ENCODE measurements around the gene MSMO1.

MSMO1 gene

DNA sequence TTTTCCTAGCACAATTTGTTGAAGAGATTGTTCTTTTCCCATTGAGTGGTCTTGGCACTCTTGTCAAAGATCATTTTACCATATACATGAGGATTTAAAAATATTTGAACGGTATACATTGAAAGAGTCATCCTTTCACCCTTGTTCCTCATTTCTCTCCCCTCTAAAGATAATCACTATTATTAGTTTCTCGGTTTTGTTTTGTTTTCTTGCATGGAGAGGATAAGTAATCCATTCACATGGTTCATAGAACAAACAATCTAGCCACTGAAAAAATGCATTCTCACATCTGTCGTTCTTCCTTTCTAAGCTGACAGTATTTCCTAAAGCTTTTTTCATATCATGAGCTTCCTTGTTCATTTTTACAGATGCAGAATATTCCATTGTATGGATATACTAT, 39.2 kb upstream of the MSMO1 start:
- TF ChIP-seq, protein P1, sequence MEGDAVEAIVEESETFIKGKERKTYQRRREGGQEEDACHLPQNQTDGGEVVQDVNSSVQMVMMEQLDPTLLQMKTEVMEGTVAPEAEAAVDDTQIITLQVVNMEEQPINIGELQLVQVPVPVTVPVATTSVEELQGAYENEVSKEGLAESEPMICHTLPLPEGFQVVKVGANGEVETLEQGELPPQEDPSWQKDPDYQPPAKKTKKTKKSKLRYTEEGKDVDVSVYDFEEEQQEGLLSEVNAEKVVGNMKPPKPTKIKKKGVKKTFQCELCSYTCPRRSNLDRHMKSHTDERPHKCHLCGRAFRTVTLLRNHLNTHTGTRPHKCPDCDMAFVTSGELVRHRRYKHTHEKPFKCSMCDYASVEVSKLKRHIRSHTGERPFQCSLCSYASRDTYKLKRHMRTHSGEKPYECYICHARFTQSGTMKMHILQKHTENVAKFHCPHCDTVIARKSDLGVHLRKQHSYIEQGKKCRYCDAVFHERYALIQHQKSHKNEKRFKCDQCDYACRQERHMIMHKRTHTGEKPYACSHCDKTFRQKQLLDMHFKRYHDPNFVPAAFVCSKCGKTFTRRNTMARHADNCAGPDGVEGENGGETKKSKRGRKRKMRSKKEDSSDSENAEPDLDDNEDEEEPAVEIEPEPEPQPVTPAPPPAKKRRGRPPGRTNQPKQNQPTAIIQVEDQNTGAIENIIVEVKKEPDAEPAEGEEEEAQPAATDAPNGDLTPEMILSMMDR (IDR thresholded peaks at IDR 0.05; ENCODE audit: insufficient read depth, low read length, poor library complexity, severe bottlenecking): no peak
- no peak for TF ChIP-seq EZH2phosphoT487 (conservative IDR thresholded peaks at IDR 0.05; ENCODE audit: low read length)
- no peaks in the 10 kb centered on the region for H4K20me1 ChIP-seq (ENCODE audit: low read depth, low read length)
- H3K36me3 ChIP-seq (ENCODE audit: low read length): no peaks in the 10 kb centered on the region

DNA sequence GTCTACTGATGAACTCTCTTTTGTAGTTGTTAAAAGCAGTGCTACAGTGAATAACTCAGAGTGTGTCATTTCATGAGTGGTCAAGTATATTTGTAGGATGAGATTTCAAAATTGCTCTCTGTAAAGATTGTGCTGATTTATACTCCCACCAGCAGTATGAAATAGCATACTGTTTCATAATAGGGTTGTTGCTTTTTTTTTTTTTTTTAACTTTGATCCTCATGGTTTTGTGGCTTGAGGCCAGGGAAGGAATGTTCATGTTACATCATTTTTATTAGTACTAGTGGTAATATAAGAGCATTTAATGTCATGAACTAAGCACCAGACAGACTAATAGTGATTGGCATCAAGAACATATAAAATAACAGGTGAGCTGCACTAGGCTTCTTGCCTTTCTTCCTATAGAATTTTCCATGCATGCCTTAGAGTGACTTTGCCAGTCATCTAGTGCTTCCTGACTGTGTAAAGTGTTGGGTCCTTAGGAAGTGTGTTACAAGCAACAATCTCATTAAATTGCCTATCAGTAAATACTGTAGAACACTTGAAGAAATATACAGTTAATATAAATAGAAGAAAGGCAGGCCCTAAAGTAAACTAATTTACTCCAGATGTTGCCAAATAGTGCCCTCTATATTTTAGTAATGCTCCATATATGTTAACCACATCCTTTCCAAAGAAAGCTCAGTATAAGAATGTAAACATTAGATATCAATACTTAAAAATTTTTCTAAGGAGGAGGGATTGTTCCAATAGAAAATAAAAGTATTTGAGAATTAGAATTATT, 38.6 kb upstream of the MSMO1 start:
- no peaks in the 10 kb centered on the region for H3K79me2 ChIP-seq (ENCODE audit: insufficient read depth, low read length)
- H3K9ac ChIP-seq (ENCODE audit: low read length): no peak overlapping the region
- no peak overlapping the region for H3K4me3 ChIP-seq (ENCODE audit: insufficient read depth, low read length, poor library complexity, severe bottlenecking)
- H4K20me1 ChIP-seq (ENCODE audit: low read depth, low read length): no peaks in the 10 kb centered on the region
- no peaks in the 10 kb centered on the region for H3K36me3 ChIP-seq (ENCODE audit: low read length)
- H3K27ac ChIP-seq (ENCODE audit: low read depth, low read length): no peak overlapping the region
- H3K9me2 ChIP-seq (replicated peaks; ENCODE audit: insufficient read depth, low read length): no peaks in the 10 kb centered on the region
- H3K27me3 ChIP-seq (ENCODE audit: low read length): no peaks in the 10 kb centered on the region
- H3K9me3 ChIP-seq (ENCODE audit: insufficient read depth, low read length): no peaks in the 10 kb centered on the region
- TF ChIP-seq, protein P1 (IDR thresholded peaks at IDR 0.05; ENCODE audit: insufficient read depth, low read length, poor library complexity, severe bottlenecking): no peak
- no peak for TF ChIP-seq EZH2phosphoT487 (conservative IDR thresholded peaks at IDR 0.05; ENCODE audit: low read length)
- H3K4me2 ChIP-seq (ENCODE audit: low read depth, low read length, poor library complexity, severe bottlenecking): no peak overlapping the region
- no peak overlapping the region for H2AFZ ChIP-seq (ENCODE audit: low read depth, low read length, severe bottlenecking)
- H3F3A ChIP-seq (ENCODE audit: insufficient read depth): no peaks in the 10 kb centered on the region

More for the DNA sequence above, 39.2 kb upstream of the MSMO1 start:
- H3F3A ChIP-seq (ENCODE audit: insufficient read depth): no peaks in the 10 kb centered on the region
- H3K4me3 ChIP-seq (ENCODE audit: insufficient read depth, low read length, poor library complexity, severe bottlenecking): no peak overlapping the region
- no peak overlapping the region for H2AFZ ChIP-seq (ENCODE audit: low read depth, low read length, severe bottlenecking)
- H3K9me3 ChIP-seq (ENCODE audit: insufficient read depth, low read length): no peaks in the 10 kb centered on the region
- H3K27me3 ChIP-seq (ENCODE audit: low read length): no peaks in the 10 kb centered on the region
- no peak overlapping the region for H3K9ac ChIP-seq (ENCODE audit: low read length)
- no peaks in the 10 kb centered on the region for H3K9me2 ChIP-seq (replicated peaks; ENCODE audit: insufficient read depth, low read length)
- H3K27ac ChIP-seq (ENCODE audit: low read depth, low read length): no peak overlapping the region
- H3K79me2 ChIP-seq (ENCODE audit: insufficient read depth, low read length): no peaks in the 10 kb centered on the region
- H3K4me2 ChIP-seq (ENCODE audit: low read depth, low read length, poor library complexity, severe bottlenecking): no peak overlapping the region

DNA sequence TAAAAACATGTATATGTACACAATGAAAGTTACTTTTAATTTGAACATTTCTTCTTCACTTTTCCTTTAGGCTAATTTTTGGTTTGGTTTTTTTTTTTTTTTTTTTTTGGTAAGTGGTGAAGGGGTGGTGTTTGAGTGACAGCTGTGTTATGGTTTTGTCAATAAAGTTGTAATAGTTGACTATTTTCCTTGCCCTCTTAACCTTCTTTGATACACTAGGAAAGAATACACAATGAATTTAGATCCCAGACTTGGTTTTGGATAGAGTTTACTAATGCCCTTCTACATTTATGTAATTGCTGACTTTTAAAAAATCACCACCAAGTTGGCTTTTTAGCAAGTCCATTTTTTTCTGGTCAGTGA, 38.1 kb upstream of the MSMO1 start:
- H4K20me1 ChIP-seq (ENCODE audit: low read depth, low read length): no peaks in the 10 kb centered on the region
- no peaks in the 10 kb centered on the region for H3K27me3 ChIP-seq (ENCODE audit: low read length)
- H3K36me3 ChIP-seq (ENCODE audit: low read length): no peaks in the 10 kb centered on the region
- H3K9me3 ChIP-seq (ENCODE audit: insufficient read depth, low read length): no peaks in the 10 kb centered on the region
- TF ChIP-seq, protein P1 (IDR thresholded peaks at IDR 0.05; ENCODE audit: insufficient read depth, low read length, poor library complexity, severe bottlenecking): no peak
- no peak for TF ChIP-seq EZH2phosphoT487 (conservative IDR thresholded peaks at IDR 0.05; ENCODE audit: low read length)
- no peak overlapping the region for H3K9ac ChIP-seq (ENCODE audit: low read length)
- H3K79me2 ChIP-seq (ENCODE audit: insufficient read depth, low read length): no peaks in the 10 kb centered on the region
- no peak overlapping the region for H3K27ac ChIP-seq (ENCODE audit: low read depth, low read length)
- no peak overlapping the region for H3K4me3 ChIP-seq (ENCODE audit: insufficient read depth, low read length, poor library complexity, severe bottlenecking)
- no peaks in the 10 kb centered on the region for H3K9me2 ChIP-seq (replicated peaks; ENCODE audit: insufficient read depth, low read length)
- H2AFZ ChIP-seq (ENCODE audit: low read depth, low read length, severe bottlenecking): no peak overlapping the region
- no peak overlapping the region for H3K4me2 ChIP-seq (ENCODE audit: low read depth, low read length, poor library complexity, severe bottlenecking)
- no peaks in the 10 kb centered on the region for H3F3A ChIP-seq (ENCODE audit: insufficient read depth)
